GM12874 (cell line): ENCODE measurements around the gene KRTAP5-5.

Experiments
- TF ChIP-seq, protein P1 (sequence below): IDR thresholded peaks from 2 replicates; pipeline ENCODE4 v1.5.1; 2011; ENCODE audit warnings: low read depth, mild to moderate bottlenecking, control low read depth, low read length, moderate library complexity; ENCODE audit not compliant: insufficient read depth

Gene KRTAP5-5

DNA sequence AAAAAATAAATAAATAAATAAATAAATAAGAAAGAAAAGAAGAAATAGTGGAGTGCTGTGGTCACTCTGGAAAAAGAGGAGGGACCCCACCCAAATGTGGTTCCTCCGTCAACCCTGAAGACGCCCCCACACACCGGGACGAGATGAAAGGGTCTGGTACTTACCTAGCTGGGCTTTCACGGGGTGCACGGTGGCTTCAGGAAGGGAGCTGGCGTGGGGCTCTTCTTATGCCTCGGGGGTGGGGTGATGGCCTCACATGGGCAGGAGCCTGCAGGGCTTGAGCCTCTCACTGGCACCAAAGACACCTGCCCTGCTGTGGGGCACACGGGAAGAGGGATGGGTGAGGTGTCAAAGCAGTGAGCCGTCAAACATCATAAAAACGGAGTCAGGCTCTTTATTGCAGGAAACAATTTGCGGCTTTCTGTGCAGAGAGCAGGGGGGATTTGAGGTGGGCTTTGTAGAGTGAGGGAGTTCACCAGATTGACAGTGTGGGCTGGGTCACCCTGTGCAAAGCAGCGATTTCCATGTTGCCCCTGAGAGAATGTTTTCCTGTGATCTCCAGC, 39.4 kb downstream of the KRTAP5-5 start:
- TF ChIP-seq, protein P1, sequence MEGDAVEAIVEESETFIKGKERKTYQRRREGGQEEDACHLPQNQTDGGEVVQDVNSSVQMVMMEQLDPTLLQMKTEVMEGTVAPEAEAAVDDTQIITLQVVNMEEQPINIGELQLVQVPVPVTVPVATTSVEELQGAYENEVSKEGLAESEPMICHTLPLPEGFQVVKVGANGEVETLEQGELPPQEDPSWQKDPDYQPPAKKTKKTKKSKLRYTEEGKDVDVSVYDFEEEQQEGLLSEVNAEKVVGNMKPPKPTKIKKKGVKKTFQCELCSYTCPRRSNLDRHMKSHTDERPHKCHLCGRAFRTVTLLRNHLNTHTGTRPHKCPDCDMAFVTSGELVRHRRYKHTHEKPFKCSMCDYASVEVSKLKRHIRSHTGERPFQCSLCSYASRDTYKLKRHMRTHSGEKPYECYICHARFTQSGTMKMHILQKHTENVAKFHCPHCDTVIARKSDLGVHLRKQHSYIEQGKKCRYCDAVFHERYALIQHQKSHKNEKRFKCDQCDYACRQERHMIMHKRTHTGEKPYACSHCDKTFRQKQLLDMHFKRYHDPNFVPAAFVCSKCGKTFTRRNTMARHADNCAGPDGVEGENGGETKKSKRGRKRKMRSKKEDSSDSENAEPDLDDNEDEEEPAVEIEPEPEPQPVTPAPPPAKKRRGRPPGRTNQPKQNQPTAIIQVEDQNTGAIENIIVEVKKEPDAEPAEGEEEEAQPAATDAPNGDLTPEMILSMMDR: no peak

DNA sequence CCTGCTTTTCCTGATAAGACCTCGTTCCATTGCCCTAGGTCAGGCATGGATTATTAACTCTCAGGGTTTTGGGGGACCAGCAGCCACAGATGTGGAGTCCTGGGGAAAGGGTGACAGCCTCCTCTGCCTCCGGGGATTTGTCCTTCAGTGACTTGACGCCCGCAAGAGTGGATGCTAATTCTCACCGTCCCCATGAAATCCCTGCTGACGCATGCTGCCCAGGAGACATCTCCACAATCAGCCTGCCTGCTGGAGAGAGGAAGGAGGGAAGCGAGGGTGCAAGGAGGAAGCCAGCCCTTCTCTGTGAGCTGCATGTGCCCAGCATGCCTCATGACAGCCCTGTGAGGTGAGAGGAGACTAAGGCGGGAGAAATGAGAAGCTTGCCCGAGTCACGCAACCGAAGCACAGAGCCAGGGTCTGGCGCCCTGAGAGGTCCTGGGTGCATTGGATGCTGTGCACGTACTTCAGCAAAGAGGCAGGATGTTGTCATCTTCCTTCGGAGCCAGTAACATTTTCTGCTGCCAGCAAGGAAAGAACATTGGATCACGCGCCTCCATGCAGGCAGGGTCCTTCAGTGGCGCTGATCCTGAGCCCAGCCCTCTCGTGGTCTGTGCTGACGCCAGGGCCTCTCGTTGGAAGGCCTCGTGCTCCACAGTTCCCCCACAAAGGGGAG, 40.1 kb downstream of the KRTAP5-5 start:
- TF ChIP-seq, protein P1: no peak

DNA sequence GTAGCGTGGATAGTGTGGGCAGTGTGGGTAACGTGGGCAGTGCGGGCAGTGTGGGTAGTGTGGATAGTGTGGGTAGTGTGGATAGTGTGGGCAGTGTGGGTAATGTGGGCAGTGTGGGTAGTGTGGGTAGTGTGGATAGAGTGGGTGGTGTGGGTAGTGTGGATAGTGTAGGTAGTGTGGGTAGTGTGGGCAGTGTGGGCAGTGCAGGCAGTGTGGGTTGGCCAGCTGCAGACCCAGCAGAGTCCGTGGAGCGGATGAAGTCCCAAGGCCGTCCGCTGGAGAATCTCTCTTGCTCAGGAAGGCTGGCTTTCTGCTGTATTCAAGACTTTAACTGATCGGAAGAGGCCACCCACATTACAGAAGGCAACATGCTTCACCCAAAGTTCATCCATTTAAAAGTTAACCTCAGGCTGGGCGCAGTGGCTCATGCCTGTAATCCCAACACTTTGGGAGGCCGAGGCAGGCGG, 41.4 kb downstream of the KRTAP5-5 start:
- TF ChIP-seq, protein P1: no peak

DNA sequence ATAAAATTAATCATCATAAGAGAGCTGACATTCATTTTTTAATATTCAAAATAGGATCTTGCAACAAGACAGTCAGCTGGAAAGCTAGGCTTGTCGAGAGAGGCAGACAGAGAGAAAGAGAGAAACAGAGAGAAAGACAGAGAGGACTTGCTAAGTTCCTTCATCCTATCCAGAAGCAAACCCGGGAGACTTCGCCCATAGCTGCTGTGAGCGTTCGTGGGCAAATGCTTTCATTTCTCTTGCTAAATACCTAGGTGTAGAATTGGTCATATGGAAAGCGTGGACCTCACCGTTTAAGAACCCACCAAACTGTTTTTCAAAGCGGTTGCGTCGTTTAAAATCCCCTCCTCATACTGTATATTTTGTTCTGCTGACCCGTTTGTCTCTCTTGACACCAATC, 42.1 kb downstream of the KRTAP5-5 start:
- TF ChIP-seq, protein P1: no peak

DNA sequence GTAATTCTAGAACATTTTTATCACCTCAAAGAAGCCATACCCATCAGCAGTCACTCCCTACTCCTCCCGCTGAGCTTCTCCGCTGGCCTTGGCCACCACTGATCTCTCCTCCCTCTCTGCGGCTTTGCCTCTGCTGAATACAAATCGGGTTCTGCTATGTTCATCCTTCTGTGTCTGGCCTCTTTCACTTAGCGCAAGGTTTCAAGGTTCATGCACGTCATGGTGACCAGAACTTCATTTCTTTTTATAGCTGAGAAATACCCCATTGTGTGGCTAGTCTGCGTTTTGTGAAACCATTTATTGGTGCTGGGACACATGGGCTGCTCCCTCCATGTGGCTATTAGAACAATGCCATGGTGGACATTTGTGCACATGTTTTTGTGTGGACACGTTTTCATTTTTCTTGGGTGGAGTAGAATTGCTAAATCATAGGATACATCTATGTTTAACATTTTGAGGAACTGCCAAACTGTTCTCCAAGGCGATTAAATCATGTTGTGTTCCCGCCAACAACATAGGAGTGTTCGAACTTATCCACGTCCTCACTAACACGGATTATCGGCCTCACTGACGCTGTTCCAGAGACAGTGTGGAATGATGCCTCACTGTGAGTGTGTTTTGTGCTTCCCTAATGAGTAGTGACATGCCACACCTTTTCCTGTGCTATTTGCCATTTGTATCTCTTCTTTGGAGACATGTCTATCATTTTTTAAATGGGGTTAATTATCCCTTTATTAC, 43.2 kb downstream of the KRTAP5-5 start:
- TF ChIP-seq, protein P1: no peak

DNA sequence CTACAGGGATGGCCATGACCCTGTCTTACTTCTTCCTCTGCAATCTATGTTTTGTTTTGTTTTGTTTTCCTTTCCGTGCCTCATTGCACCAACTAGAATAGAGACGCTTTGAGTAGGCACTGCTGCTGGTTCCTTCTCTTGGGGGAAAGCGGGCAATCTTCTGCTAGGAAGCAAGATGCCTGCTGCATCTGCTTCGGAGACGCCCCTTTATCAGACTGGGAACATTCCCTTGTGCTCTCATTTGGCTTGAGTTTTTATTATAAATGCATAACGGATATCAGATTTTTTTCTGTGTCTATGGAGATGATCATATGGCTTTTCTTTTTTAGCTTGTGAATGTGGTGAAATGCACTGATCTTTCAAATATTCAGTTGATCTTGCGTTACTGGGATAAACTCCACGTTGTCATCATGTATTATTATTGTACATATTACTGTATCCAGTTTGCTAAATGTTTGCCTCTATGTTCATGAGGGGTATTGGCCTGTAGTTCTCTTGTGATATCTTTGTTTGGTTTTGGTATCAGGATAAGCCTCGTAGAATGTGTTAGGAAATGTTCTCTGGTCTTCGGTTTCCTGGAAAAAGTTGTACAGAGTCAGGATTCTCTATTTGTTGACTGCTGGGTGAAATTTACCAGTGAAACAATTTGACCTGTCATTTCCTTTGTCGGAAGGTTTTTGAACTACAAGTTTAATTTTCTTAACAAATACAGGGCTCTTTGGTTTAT, 44.0 kb downstream of the KRTAP5-5 start:
- TF ChIP-seq, protein P1: no peak
